Osteocyte (in vitro differentiated cells): ENCODE results near the gene CFL1. TPM values are rescaled to one million over a fixed set of nuclear protein-coding genes. Genes with fewer than 3 reads are reported as not detected.

Experiments used
- DNase-seq: peaks from one replicate; pipeline ENCODE4 v3.0.0; 2021; ENCODE audit warnings: mixed read lengths; ENCODE audit not compliant: unreplicated experiment; ENCODE audit errors: extremely low spot score
- H3K27ac Mint-ChIP-seq: one replicate; pipeline ENCODE4 v1.8.0; 2021; ENCODE audit warnings: mild to moderate bottlenecking, mixed read lengths; ENCODE audit not compliant: unreplicated experiment
- H3K27me3 Mint-ChIP-seq: one replicate; pipeline ENCODE4 v1.8.0; 2021; ENCODE audit warnings: mixed read lengths; ENCODE audit not compliant: unreplicated experiment
- H3K36me3 Mint-ChIP-seq: one replicate; pipeline ENCODE4 v1.8.0; 2021; ENCODE audit warnings: mixed read lengths; ENCODE audit not compliant: unreplicated experiment
- H3K4me1 Mint-ChIP-seq: one replicate; pipeline ENCODE4 v1.8.0; 2021; ENCODE audit warnings: mixed read lengths; ENCODE audit not compliant: unreplicated experiment
- H3K4me3 Mint-ChIP-seq: one replicate; pipeline ENCODE4 v1.8.0; 2021; ENCODE audit warnings: mild to moderate bottlenecking, moderate library complexity, mixed read lengths; ENCODE audit not compliant: unreplicated experiment
- H3K9me3 Mint-ChIP-seq: one replicate; pipeline ENCODE4 v1.8.0; 2021; ENCODE audit warnings: mixed read lengths; ENCODE audit not compliant: unreplicated experiment
- total RNA-seq: library from RNA; stranded (reverse); gene quantifications from 2 replicates; pipeline ENCODE4 v1.2.1, GENCODE V29; 2021
- TF ChIP-seq, protein P1 (sequence below): fragments of 200-600 bp; sonication (generic); IDR thresholded peaks from 2 replicates; pipeline ENCODE4 v1.5.0; 2021; ENCODE audit warnings: antibody characterized with exemption, mild to moderate bottlenecking, moderate library complexity

Gene CFL1
- total RNA-seq, 1 donor from 2014 or later = 946 TPM

DNA sequence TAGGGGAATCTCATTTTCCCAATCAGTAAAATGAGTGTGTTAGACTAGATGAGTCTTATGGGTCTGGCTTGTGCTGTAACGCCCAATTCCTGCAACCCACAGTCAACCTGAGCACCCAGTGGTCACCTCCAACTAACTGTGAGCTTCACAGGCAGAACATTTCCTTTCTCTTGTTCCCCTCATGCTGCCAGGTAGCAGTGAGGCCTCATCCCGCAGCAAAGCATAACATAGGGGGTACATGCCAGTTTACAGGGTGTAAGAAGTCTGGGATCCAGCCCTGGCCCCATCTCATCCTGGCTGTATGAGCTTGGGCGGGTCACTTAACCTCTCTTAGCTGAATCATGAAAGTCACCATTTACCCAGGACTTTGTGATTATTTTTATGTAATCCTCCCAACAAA is 10.9 kb upstream of the CFL1 start:
- Mint-ChIP-seq H3K36me3 (peaks cover 8% of the 10 kb centered on the region), H3K27me3 (no peaks in the 10 kb centered on the region), H3K27ac (peak overlapping the region; percentile 86), H3K9me3 (no peaks in the 10 kb centered on the region), H3K4me3 (no peak overlapping the region), H3K4me1 (peaks cover 40% of the 10 kb centered on the region)
- TF ChIP-seq, protein P1, sequence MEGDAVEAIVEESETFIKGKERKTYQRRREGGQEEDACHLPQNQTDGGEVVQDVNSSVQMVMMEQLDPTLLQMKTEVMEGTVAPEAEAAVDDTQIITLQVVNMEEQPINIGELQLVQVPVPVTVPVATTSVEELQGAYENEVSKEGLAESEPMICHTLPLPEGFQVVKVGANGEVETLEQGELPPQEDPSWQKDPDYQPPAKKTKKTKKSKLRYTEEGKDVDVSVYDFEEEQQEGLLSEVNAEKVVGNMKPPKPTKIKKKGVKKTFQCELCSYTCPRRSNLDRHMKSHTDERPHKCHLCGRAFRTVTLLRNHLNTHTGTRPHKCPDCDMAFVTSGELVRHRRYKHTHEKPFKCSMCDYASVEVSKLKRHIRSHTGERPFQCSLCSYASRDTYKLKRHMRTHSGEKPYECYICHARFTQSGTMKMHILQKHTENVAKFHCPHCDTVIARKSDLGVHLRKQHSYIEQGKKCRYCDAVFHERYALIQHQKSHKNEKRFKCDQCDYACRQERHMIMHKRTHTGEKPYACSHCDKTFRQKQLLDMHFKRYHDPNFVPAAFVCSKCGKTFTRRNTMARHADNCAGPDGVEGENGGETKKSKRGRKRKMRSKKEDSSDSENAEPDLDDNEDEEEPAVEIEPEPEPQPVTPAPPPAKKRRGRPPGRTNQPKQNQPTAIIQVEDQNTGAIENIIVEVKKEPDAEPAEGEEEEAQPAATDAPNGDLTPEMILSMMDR = no peak
- no peak for DNase-seq

DNA sequence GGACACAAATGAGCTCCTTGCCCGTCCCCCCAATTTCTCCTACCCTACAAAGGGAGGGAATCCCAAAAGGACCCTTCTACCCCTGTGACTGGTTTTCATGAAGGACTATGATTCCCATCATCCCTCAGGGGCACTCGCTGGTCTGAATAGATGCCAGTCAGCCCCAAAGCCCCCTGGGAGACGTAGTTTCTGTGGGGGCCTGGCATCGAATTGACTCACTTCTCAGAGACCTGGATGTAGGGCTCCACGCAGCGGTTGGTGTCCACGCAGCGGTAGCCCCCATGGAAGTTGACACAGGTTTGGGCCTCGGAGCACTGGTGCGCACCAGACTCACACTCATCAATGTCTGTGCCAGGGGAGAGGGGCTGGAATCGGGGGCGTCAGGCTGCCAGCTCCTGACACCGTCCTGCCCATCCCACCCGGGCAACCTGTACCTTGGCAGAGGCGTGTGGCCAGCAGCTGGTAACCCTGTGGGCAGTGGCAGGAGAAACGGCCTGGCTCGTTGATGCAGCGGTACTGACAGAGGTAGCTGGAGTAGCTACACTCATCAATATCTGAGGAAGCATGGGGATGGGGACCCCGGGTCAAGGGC is 10.2 kb upstream of the CFL1 start:
- peaks cover 11% of the 10 kb centered on the region for H3K36me3 Mint-ChIP-seq
- H3K27ac Mint-ChIP-seq = peak overlapping the region; percentile 54
- H3K4me1 Mint-ChIP-seq = peaks cover 39% of the 10 kb centered on the region
- no peaks in the 10 kb centered on the region for H3K27me3 Mint-ChIP-seq
- no peak overlapping the region for H3K4me3 Mint-ChIP-seq
- TF ChIP-seq, protein P1 = no peak
- no peaks in the 10 kb centered on the region for H3K9me3 Mint-ChIP-seq
- DNase-seq = no peak

DNA sequence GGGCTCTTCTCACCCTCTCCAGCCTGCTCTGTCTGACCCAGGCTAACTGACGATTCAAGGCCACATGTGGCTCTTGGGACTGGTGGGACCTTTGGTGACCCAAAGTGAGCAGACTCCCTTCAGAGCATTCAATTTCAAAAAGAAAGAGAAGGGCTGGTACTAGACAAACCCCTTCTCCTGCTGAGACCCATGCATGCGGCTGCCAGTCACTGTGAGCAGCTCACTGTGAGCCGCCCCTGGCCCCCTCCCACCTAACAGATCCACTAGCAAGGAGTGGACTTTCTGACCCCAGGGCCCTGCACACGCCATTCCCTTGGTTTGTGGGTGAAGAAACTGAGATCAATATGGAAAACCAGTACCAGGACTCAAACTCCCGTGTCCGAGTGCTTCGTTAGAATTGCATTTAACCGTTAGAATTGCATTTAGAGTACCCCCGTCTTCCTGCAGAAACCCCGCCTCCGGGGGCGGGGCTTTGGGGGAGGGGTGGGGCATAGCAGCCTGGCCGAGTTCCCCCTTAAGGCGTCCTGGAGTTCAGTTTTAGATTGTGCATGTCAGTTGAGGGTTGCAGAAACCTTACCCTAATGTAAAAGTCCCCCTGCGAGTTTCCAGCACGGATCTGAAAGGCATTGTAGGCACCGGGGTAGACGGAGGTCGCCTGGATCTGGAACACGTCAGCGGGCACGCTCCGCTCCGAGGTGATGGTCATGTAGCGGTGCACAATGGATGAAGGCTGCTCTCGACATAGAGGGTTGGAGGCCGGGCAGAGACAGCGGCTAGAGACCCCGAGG is 9.5 kb upstream of the CFL1 start:
- TF ChIP-seq, protein P1 = no peak
- Mint-ChIP-seq H3K36me3 (peaks cover 16% of the 10 kb centered on the region), H3K27ac (no peak overlapping the region), H3K9me3 (no peaks in the 10 kb centered on the region), H3K4me1 (peaks cover 41% of the 10 kb centered on the region), H3K4me3 (no peak overlapping the region), H3K27me3 (no peaks in the 10 kb centered on the region)
- DNase-seq = no peak

DNA sequence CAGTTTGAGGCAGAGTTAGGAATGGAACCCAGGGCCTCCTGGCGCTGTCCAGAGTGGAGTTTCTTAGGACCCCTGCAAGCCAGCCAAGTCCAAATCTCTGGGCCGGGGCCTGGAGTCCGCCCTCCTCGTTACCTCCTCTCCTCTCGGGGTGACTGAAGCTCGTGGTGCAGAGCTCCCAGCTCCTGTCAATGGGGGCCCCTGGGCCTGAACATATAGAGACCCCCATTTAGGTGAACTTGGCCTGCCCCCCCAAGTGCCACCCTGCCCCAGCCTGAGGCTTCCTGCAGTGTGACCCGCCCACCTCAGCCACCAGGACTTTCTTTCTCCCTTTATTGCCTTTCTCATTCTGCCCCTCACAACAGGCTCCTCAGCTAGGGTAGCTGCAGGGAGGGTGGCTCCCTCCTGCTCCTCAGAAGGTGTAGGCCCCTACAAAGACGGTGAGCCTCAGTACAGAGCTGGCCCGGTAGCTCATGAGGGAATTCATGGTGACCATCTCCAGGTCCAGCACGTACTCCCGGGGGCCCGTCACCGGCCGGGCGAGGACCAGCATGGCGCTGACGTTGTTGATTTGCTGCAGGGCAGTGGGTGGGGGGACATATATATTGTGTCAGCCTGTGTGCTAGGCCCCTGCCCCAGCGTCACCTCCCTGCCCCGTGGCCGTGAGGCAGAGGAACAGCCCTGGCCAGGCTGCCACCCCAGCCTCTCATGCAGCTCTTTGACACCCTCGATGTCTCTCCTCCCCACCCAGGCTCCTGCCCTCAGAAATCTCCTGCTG is 8.7 kb upstream of the CFL1 start:
- TF ChIP-seq, protein P1 = no peak

More for the DNA sequence above, 8.7 kb upstream of the CFL1 start:
- H3K27ac Mint-ChIP-seq = no peak overlapping the region
- H3K9me3 Mint-ChIP-seq = no peaks in the 10 kb centered on the region
- H3K27me3 Mint-ChIP-seq = no peaks in the 10 kb centered on the region
- peaks cover 17% of the 10 kb centered on the region for H3K36me3 Mint-ChIP-seq
- peaks cover 42% of the 10 kb centered on the region for H3K4me1 Mint-ChIP-seq
- no peak for DNase-seq
- H3K4me3 Mint-ChIP-seq = no peak overlapping the region
